BJ (cell line): Measurements from ENCODE around the gene PPP1R3G. TPM values are rescaled to one million over a fixed set of nuclear protein-coding genes. Genes with fewer than 3 reads are reported as not detected.

Experiments used
- CTCF ChIA-PET: fragments of 350-600 bp; formaldehyde crosslinking; extraction: SDS; loops from one replicate; lab custom pipeline; 2021; ENCODE audit warnings: antibody characterized with exemption, inconsistent platforms; lab: Yijun Ruan, JAX
- POLR2A ChIA-PET: fragments of 300-600 bp; sonication (Branson Sonifier 250); formaldehyde crosslinking; extraction: SDS; loops from one replicate; lab custom pipeline; 2021; ENCODE audit warnings: antibody characterized with exemption; lab: Charles Lee
- DNase-seq: peaks from one replicate; pipeline ENCODE4 v3.0.0-alpha.2; 2011; ENCODE audit warnings: low read depth
- H3K27me3 ChIP-seq: 2 replicates; pipeline ENCODE4 v1.6.0; 2011; ENCODE audit warnings: low read length; ENCODE audit not compliant: control insufficient read depth, insufficient read depth
- H3K36me3 ChIP-seq: 2 replicates; pipeline ENCODE4 v1.5.1; 2011; ENCODE audit warnings: low read length; ENCODE audit not compliant: control insufficient read depth, insufficient read depth
- H3K4me3 ChIP-seq: 2 replicates; pipeline ENCODE4 v1.5.1; 2011; ENCODE audit warnings: low read depth, mild to moderate bottlenecking, control low read depth, low read length
- CTCF ChIP-seq: IDR thresholded peaks from 2 replicates; pipeline ENCODE4 v1.5.1; 2011; ENCODE audit warnings: low read depth, mild to moderate bottlenecking, control low read depth, inconsistent platforms, low read length, moderate library complexity; ENCODE audit not compliant: insufficient read depth
- polyA plus RNA-seq: library from polyadenylated mRNA; depleted of rRNA; stranded (reverse); fragments of >200 nt; gene quantifications from 2 replicates; pipeline ENCODE4 v1.2.3, GENCODE V29; 2011

PPP1R3G gene
- polyA plus RNA-seq, 1 experiment = 0.50 TPM

- H3K27me3 ChIP-seq = no peaks in the 10 kb centered on the region
- no peak for TF ChIP-seq CTCF
- H3K36me3 ChIP-seq = no peaks in the 10 kb centered on the region
- CTCF ChIA-PET = interaction anchor here (1.1 to 1.5 kb wide), 3 partner anchors 20 to 64 kb away, joined by 3 read pairs; no protein-coding TSS in a partner anchor
- POLR2A ChIA-PET = no interaction called here
- H3K4me3 ChIP-seq = no peak overlapping the region
- no peak for DNase-seq
These were observed 5.4 kb upstream of the PPP1R3G start for GRCh38 chr6:5079692-5080091.

GRCh38 chr6:5080574-5080973 lies 4.6 kb upstream of the PPP1R3G start:
- POLR2A ChIA-PET = no interaction called here
- no peak for DNase-seq
- CTCF ChIA-PET = interaction anchor here (0.8 to 1.3 kb wide), 2 partner anchors 11 to 64 kb away, joined by 3 to 4 read pairs; no protein-coding TSS in a partner anchor

GRCh38 chr6:5081182-5081581 lies 4.0 kb upstream of the PPP1R3G start:
- Histone ChIP-seq H3K36me3 (no peaks in the 10 kb centered on the region), H3K27me3 (no peaks in the 10 kb centered on the region), H3K4me3 (no peak overlapping the region)
- no peak for TF ChIP-seq CTCF
- ChIA-PET POLR2A (no interaction called here), CTCF (interaction anchor here (0.8 to 1.3 kb wide), 2 partner anchors 12 to 63 kb away, joined by 3 to 4 read pairs; no protein-coding TSS in a partner anchor)
- DNase-seq = no peak

More at GRCh38 chr6:5080574-5080973, 4.6 kb upstream of the PPP1R3G start:
- Histone ChIP-seq H3K36me3 (no peaks in the 10 kb centered on the region), H3K27me3 (no peaks in the 10 kb centered on the region), H3K4me3 (no peak overlapping the region)
- TF ChIP-seq CTCF = no peak

GRCh38 chr6:5081955-5082354 lies 3.2 kb upstream of the PPP1R3G start:
- Histone ChIP-seq H3K36me3 (no peaks in the 10 kb centered on the region), H3K4me3 (no peak overlapping the region), H3K27me3 (no peaks in the 10 kb centered on the region)
- POLR2A ChIA-PET = no interaction called here
- no peak for DNase-seq
- CTCF ChIA-PET = interaction anchor here (1.1 to 1.4 kb wide), 3 partner anchors 22 to 62 kb away, joined by 4 to 6 read pairs (median 4); no protein-coding TSS in a partner anchor
- TF ChIP-seq CTCF = no peak

GRCh38 chr6:5082487-5083306 lies 2.4 kb upstream of the PPP1R3G start:
- no peak for TF ChIP-seq CTCF
- 0 out of 2 replicates have a peak, but pooled peaks cover 1% of the 10 kb centered on the region for H3K27me3 ChIP-seq
- ChIA-PET CTCF (interaction anchor here (1.1 to 1.4 kb wide), 2 partner anchors 23 to 26 kb away, joined by 4 to 6 read pairs; no protein-coding TSS in a partner anchor), POLR2A (no interaction called here)
- H3K4me3 ChIP-seq = no peak overlapping the region
- peak; percentile 69 for DNase-seq
- no peaks in the 10 kb centered on the region for H3K36me3 ChIP-seq
